Sciatic nerve (tissue), 2 donors: ENCODE results near the gene EPAS1. TPM values are rescaled to one million over a fixed set of nuclear protein-coding genes. Genes with fewer than 3 reads are reported as not detected.

Experiments used
- ATAC-seq: fragments of 200-7000 bp; cut with Tn5 transposase; one replicate; pipeline ENCODE4 v1.9.1; 2020; ENCODE audit warnings: mild to moderate bottlenecking, moderate library complexity
- DNase-seq: peaks from one replicate; pipeline ENCODE4 v3.0.0-alpha.2; 2020; ENCODE audit warnings: low spot score
- intact Hi-C: fragments of 100-400 bp; cut with DNase I; formaldehyde crosslinking; loops from one replicate; pipeline ENCODE4 v1.14.2; 2022
- total RNA-seq: library from RNA; stranded (reverse); fragmentation: NEBNext Ultra II Directional; extraction: Animal tissue kit (Norgen Biotek cat#: 25700); gene quantifications from one replicate; pipeline ENCODE4 v1.2.1, GENCODE V29; 2021
- donor health status: DM: no; HTN: no; CAD: no.
- donor health status: DM: no; HTN: no; CAD: no.

The EPAS1 gene
- total RNA-seq, 1 donor from 2014 or later, result 270 TPM

- intact Hi-C loops, result no loop called here
- DNase-seq (no peak), ATAC-seq (no peak)
Measured at GRCh38 chr2:46269544-46270273, 27.5 kb upstream of the EPAS1 start.

GRCh38 chr2:46270384-46270783, 26.8 kb upstream of the EPAS1 start:
- no peak for ATAC-seq
- no peak for DNase-seq
- intact Hi-C loops, result no loop called here

- no peak for DNase-seq
- intact Hi-C loops, result no loop called here
- no peak for ATAC-seq
Measured at GRCh38 chr2:46273225-46273863, 23.9 kb upstream of the EPAS1 start.

GRCh38 chr2:46273919-46274318, 23.3 kb upstream of the EPAS1 start:
- intact Hi-C loops, result no loop called here
- ATAC-seq, result no peak
- DNase-seq, result no peak

GRCh38 chr2:46274586-46274985, 22.6 kb upstream of the EPAS1 start:
- ATAC-seq, result no peak
- no peak for DNase-seq
- intact Hi-C loops, result no loop called here

GRCh38 chr2:46275995-46276394, 21.2 kb upstream of the EPAS1 start:
- DNase-seq (peak; percentile 78), ATAC-seq (peak; percentile 83)
- intact Hi-C loops, result no loop called here

- ATAC-seq, result peak; percentile 48
- no peak for DNase-seq
- intact Hi-C loops, result no loop called here
Measured at GRCh38 chr2:46276642-46277041, 20.6 kb upstream of the EPAS1 start.

- DNase-seq, result no peak
- ATAC-seq, result peak; percentile 15
- intact Hi-C loops, result no loop called here
Measured at GRCh38 chr2:46277431-46278190, 19.6 kb upstream of the EPAS1 start.

- no peak for ATAC-seq
- intact Hi-C loops, result no loop called here
- DNase-seq, result no peak
Measured at GRCh38 chr2:46278952-46279351, 18.3 kb upstream of the EPAS1 start.

GRCh38 chr2:46281939-46282338, 15.3 kb upstream of the EPAS1 start:
- no peak for ATAC-seq
- intact Hi-C loops, result no loop called here
- DNase-seq, result no peak

GRCh38 chr2:46283693-46284092, 13.5 kb upstream of the EPAS1 start:
- intact Hi-C loops, result no loop called here
- no peak for ATAC-seq
- DNase-seq, result no peak

GRCh38 chr2:46284260-46284659, 12.9 kb upstream of the EPAS1 start:
- ATAC-seq (no peak), DNase-seq (no peak)
- intact Hi-C loops, result no loop called here

- intact Hi-C loops, result no loop called here
- ATAC-seq (no peak), DNase-seq (no peak)
Measured at GRCh38 chr2:46284796-46285195, 12.4 kb upstream of the EPAS1 start.

- intact Hi-C loops, result no loop called here
- ATAC-seq (no peak), DNase-seq (no peak)
Measured at GRCh38 chr2:46286715-46287114, 10.5 kb upstream of the EPAS1 start.

- intact Hi-C loops, result no loop called here
- ATAC-seq (no peak), DNase-seq (no peak)
Measured at GRCh38 chr2:46290078-46290477, 7.1 kb upstream of the EPAS1 start.

- ATAC-seq (no peak), DNase-seq (no peak)
- intact Hi-C loops, result no loop called here
Measured at GRCh38 chr2:46293466-46293865, 3.7 kb upstream of the EPAS1 start.

- intact Hi-C loops, result no loop called here
- ATAC-seq (no peak), DNase-seq (no peak)
Measured at GRCh38 chr2:46294176-46294836, 2.9 kb upstream of the EPAS1 start.

- DNase-seq (peak; percentile 82), ATAC-seq (peak; percentile 5)
- intact Hi-C loops, result loop anchor here (5.0 kb wide), 1 partner anchor 41 kb away; no protein-coding TSS in a partner anchor
Measured at GRCh38 chr2:46296216-46296839, 879 bp upstream of the EPAS1 start.
